ENCODE measurements around the gene SEC61B.

DNA sequence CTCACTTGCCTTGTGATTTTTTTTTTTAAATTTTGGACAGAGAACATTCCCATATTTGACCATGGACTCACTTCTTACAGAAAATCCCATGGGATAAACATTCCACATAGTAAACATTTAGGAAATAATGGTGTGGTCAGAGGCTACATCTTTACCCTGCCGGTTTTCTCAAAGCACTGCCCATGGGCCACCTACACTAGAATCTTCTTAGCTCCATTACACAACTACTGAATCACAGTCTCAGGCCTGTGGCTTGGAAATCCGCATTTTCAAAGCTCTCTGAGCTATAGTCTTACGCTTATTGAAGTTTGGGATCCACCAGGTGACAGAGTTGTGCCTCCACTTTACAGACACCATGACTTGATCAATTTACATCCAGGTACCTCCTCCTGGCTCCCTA, 39.7 kb upstream of the SEC61B start:
- TF ChIP-seq, protein P1, sequence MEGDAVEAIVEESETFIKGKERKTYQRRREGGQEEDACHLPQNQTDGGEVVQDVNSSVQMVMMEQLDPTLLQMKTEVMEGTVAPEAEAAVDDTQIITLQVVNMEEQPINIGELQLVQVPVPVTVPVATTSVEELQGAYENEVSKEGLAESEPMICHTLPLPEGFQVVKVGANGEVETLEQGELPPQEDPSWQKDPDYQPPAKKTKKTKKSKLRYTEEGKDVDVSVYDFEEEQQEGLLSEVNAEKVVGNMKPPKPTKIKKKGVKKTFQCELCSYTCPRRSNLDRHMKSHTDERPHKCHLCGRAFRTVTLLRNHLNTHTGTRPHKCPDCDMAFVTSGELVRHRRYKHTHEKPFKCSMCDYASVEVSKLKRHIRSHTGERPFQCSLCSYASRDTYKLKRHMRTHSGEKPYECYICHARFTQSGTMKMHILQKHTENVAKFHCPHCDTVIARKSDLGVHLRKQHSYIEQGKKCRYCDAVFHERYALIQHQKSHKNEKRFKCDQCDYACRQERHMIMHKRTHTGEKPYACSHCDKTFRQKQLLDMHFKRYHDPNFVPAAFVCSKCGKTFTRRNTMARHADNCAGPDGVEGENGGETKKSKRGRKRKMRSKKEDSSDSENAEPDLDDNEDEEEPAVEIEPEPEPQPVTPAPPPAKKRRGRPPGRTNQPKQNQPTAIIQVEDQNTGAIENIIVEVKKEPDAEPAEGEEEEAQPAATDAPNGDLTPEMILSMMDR (IDR thresholded peaks at IDR 0.05), result no peak
- TF ChIP-seq EP300 (IDR thresholded peaks at IDR 0.05), result no peak
